HG03108 (cell line): ENCODE data around the gene ACAD8.
A peak's percentile ranks its signal among the peaks of the same experiment; 100 is the strongest.
"Not testable (repeated sequence)": the region's sequence is repeated elsewhere in the genome, so short reads cannot be mapped to it uniquely, and the experiment has no call there.

Experiments used
- ATAC-seq: cut with Tn5 transposase; IDR thresholded peaks from one replicate; pipeline ENCODE4 v1.9.1; 2021; ENCODE audit warnings: moderate library complexity; ENCODE audit not compliant: unreplicated experiment

ACAD8 gene

DNA sequence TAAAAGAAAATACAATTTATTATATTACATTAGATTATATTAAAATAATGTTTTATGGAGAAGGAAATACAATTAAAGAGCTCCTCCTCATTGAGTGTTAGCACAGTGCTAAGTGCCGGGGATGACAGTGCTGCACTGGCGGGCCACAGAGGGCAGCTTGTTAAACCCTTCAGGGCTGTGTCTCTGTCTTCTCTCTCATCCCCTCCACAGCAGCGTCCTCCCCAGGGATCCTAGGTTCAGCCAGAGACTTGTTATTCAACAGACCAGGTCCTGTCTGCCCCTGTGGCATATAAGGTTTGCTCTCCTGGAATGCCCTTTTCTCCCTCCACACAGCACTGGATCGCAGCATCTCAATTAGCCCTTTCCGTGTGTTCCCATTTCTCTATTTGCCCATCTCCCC lies 14.4 kb upstream of the ACAD8 start:
- no peak for ATAC-seq

DNA sequence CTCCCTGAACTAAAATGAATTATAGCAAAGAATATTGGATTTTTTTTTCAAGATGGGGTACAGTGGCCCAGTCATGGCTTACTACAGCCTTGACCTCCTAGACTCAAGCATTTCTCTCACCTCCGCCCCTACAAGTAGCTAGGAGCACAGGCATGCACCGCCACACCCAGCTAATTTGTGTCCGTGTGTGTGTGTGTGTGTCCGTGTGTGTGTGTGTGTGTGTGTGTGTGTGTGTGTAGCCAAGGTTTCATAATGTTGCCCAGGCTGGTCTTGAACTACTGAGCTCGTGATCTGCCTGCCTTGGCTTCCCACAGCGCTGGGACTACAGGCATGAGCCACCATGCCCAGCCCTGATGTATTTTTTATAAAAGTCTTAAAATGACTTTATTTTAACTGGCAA lies 12.8 kb upstream of the ACAD8 start:
- ATAC-seq, result no peak

DNA sequence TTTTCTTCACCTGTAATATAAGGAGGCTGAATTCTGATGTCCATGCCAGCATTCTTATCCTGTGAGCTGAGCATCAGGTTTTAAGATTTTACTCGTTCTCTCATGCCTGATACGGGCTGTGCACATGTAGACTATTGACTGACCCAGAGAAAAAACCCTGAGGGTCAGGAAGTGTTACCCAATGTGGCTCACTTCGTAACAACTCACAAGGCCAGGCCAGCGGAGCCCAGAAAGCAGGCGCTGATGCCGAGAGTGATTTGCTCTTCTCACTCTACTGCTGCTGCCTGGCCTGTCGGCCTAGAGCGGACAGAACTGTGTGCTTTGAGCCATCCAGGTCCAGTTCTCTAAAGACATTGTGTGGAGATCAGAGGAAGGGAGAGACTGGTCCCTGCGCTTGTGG lies 11.0 kb upstream of the ACAD8 start:
- no peak for ATAC-seq

DNA sequence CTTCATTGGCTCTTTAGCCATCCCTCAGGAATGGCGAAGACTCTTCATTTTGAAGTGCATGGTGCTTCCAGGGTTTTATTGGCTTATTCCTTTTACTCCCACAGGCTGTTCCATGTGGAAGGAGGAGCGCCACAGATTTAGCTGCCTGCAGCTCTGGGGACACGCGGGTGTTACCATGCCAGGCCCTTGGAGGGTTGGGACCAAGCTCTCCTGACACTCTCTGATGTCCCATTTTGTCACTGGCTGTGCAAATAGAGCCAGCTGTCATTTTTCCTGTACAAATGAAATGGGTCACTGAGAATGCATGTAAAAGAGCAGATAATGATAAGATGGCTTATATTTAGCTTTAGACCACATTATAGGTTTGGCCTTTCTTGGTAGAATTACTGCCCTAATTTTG lies 9.5 kb upstream of the ACAD8 start:
- no peak for ATAC-seq

DNA sequence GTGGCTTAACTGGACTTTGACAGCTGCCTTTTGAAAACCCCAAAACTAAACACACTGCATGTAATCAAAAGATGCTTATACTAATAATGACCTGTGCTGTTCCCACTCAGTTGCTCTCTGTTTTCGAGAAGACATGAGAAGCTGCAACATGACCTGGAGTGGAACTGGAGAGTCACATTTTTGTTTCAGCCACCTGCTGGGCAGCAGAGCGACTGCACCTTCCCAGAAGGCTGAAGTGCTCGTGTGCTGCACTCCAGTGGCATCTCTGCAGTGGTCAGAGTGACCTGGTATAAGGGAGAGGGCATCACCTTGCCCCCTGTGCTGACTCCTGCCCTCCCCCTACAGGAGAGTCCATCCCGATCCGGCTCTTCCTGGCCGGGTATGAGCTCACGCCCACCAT lies 8.8 kb upstream of the ACAD8 start:
- ATAC-seq, result peak; percentile 55

DNA sequence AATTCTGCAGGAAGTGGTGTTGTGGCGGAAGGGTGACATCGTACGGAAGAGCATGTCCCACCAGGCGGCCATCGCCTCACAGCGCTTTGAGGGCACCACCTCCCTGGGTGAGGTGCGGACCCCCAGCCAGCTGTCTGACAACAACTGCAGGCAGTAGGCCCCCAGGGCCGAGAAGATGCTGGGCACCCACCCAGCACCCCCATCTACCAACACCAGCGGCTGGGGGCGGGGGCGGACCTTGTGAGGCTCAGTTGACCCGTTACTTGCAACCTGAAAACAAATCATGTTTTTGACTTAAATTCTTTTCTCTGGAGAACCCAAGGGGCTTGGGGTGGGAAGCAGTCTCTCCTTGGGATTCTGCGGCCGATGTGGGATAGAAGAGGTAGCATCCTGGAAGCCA lies 7.9 kb upstream of the ACAD8 start:
- no peak for ATAC-seq

DNA sequence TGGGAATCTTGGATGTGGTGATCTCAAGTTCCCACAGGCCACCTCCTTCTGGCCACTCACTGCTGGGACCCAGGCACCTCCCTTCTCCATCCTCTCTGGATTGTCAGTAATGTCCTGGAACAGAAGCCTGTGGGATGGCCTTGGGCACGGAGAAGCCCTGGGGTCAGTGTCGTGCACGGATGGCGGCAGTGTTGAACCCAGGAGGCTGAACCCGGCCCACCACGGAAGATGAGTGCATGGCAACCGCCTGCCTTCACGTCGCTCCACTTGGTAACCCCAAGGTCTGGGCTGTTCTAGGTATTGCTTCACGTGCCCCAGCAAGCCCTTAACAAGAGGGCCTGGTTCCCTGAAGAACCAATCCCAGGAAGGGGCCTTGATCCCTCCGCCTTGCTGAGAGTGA lies 7.3 kb upstream of the ACAD8 start:
- ATAC-seq, result no peak

DNA sequence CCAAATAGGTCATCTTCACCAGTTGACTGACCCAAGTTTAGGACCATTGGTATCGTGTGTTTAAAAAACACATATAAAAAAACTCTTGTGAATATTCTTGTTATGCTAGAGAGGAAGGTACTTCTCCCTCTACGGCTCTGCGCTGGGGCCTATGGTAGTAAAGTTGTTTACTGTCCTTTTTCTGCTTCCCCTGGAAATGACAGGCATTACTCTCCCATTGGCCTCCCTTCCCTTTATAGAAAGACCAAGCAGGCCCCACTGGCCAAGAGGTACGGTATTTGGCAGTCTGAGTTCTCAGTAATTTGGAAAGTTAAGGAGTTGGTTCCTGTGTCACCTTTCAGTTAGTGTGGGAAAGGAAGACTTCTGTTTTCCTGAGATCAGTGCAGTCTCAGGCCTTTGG lies 6.7 kb upstream of the ACAD8 start:
- no peak for ATAC-seq

DNA sequence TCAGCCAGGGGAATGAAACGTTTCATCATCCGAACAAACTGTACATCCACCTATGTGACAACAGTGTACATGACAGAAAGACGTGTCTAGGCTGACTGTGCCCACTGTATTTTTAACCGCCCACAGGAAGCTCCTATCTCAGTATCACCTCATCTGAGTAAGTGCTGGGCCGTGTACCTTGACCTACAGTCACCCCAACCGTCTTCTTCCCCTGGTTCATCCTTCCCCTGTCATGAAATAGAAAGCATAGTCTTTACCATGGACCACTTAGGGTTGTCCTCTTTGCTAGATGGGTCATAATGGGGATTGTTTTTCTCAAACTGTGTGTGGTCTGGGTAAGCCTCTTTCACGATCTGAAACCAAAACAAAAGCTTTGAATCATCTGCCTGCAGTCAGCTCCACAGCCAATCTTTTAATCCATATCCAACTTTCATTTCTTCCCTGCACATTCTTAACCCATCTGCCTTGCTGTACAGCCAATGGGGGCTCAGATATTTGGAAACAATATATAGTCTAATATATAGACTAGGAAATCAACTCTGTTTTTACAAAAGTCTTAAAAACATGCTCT lies 4.4 kb upstream of the ACAD8 start:
- ATAC-seq, result no peak

DNA sequence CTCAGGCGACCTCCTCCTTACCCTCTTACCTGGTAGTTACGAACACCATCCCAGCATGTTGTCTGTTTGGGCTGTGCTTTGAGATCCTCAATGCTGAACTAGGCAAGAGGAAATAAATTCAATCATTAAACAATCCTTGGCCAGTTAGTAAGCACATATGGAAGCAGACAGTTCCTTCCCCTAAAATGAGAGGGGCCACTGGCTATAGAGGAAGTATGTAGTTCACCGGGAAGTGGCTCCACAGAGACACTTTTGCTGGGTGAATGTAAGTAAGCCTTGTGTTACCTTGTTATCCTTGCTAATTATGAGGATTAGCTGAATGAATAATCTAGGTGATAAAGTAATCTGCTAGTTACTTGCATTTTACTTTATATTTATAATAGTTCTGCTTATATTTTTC lies 3.1 kb upstream of the ACAD8 start:
- no peak for ATAC-seq

DNA sequence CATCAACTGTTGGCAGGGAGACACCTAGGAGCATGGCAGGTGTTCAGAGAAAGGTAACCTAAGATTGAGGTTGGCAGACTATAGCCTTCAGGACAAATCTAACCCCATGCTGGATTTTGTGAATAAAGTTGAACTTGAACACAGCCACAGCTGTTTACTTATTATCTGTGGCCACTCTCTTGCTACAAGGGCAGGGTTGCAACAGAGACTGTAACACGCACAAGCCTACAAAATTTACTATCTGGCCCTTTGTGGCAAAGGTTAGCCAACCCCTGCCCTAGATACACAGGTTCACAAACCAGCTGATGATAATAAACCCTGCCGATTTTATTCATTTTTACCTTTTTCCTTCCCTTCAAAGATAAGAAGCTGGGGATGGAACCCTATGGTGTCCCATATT lies 2.7 kb upstream of the ACAD8 start:
- no peak for ATAC-seq

DNA sequence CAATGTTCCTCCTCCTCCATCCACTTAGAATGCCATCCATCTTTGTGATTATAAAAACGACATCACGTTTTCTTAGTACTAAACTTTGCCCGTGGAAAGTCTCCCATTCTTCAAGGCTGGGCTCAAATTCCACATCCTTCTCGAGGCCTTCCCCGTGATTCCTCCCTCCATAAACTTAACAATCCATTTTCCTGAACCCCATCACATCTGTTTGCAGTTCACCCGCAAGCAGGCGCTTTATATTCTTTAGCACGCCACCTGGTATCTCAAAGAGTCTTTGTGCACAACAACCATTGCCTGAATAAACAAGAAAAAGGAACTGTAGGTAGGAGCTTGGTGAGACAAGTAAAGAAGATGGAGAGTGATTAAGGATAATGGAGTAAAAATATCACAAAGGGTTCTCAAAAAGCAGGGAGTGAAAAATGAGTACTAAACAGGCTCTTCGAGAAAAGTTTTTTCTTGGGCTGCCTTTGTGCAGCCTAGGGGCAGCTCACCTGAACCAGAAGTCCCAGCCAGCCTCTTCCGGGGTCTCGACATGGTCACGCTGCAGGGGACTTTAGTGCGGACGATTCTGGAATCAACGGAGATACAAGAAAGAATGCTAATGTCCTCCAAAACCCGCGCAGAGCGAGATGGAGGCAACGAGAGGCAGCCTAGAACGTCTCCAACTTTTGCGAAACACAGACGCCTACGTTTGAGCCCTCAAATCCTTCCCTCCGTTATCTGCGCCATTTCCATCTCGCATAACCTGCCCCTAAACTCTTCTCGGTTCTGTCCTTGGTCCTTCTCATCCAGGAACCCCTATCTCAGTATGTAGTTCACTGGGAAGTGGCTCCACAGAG lies 801 bp upstream of the ACAD8 start:
- ATAC-seq, result peak; percentile 14

DNA sequence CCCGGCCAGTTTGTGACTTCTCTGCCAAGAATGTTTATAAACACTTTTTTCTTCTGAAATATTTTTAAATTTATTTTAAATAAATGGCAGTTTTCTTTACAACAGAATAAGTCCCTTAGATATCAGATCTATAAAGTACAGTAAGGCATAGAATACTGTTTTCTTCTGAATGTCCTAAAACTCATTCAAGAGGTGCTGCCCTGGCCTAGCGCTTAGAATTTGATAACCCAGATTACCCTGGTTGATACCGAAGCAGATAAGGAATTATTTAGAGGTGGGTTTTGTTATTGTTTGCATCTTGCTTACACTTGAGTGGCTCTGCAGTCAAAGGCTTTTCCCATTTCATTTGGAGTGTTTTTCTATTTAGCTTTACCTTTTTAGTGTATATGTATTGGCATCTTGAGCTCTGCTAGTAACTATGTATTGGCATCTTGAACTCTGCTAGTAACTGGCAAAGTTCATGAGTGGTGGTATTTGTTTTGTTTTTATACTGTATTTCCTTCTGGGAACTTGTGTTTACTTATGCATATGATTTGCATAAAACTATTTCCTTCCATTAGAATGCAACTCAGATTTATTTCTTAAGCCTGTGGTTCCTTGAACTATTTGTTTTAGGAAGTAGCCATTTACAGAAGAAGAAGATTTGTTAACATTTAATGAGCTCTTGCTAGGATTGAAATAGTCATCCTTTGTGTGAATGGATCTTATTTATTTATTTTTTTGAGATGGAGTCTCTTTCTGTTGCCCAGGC lies 1.2 kb downstream of the ACAD8 start:
- ATAC-seq, result no peak

DNA sequence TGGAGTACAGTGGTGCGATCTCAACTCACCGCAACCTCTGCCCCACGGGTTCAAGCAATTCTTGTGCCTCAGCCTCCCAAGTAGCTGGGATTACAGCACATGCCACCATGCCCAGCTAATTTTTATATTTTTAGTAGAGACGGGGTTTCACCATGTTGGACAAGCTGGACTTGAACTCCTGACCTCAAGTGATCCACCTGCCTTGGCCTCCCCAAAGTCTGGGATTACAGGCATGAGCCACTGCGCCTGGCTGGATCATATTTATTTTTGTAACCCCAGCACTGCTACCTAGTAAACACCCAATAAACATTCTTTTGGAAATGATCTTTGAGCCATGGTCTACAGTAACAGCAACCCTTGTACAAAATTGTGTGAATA lies 1.8 kb downstream of the ACAD8 start:
- ATAC-seq, result not testable (repeated sequence)

DNA sequence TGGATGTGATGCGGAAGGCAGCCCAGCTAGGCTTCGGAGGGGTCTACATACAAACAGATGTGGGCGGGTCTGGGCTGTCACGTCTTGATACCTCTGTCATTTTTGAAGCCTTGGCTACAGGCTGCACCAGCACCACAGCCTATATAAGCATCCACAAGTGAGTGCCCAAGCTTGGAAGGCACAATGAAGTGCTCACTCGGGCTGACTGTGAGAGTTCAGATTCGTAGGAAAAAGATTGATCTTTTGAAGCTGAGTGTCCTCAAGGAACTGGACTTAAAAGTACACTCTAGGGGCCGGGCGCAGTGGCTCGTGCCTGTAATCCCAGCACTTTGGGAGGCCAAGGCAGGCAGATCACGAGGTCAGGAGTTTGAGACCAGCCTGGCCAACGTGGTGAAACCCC lies 3.7 kb downstream of the ACAD8 start:
- ATAC-seq, result no peak

DNA sequence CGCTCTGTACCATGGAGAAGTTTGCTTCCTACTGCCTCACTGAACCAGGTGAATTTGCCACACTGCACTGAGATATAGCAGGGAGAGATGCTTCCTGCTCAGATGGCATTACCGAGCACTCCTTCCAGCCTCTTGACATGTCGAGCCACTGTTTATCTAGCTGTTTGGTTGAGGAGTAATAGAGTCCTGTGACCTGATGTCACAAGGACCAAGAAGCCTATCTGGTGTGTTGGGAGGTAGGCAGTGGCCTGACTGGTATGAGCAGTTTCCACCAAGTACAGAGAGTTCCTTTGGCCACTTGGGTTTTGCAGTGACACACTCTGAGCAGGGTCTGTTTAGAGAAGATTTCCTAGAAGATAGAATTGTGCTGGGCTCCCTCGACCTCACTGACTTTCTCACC lies 5.2 kb downstream of the ACAD8 start:
- no peak for ATAC-seq

DNA sequence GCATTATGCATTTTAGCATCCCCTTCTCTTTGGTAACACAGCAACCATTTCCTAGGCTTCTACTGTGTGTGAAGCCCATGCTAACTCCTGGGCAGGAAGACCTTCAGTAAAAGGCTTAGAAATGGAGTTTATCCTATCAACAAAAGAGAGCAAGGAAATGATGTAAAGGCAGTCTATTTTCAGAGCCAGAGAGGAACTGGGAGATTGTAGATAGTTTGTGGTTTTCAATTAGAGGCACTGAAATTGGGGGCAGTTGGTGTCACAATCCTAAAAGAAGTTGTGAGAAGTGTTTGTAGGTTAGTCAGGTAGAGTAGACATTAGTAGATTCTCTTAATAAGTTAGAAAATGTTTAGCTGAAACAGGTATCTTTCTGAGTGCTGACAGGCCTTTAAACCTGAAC lies 7.1 kb downstream of the ACAD8 start:
- no peak for ATAC-seq

DNA sequence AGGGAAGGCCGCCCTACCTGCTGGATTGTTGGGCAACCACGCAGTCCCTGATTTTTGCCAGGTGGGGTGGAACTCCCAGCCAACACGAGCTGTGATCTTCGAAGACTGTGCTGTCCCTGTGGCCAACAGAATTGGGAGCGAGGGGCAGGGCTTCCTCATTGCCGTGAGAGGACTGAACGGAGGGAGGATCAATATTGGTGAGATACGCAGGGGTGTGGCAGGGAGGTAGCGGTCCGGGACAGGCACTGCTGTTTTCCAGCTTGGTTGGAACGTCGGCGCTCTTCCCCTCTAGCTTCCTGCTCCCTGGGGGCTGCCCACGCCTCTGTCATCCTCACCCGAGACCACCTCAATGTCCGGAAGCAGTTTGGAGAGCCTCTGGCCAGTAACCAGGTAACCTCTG lies 7.6 kb downstream of the ACAD8 start:
- ATAC-seq, result no peak

DNA sequence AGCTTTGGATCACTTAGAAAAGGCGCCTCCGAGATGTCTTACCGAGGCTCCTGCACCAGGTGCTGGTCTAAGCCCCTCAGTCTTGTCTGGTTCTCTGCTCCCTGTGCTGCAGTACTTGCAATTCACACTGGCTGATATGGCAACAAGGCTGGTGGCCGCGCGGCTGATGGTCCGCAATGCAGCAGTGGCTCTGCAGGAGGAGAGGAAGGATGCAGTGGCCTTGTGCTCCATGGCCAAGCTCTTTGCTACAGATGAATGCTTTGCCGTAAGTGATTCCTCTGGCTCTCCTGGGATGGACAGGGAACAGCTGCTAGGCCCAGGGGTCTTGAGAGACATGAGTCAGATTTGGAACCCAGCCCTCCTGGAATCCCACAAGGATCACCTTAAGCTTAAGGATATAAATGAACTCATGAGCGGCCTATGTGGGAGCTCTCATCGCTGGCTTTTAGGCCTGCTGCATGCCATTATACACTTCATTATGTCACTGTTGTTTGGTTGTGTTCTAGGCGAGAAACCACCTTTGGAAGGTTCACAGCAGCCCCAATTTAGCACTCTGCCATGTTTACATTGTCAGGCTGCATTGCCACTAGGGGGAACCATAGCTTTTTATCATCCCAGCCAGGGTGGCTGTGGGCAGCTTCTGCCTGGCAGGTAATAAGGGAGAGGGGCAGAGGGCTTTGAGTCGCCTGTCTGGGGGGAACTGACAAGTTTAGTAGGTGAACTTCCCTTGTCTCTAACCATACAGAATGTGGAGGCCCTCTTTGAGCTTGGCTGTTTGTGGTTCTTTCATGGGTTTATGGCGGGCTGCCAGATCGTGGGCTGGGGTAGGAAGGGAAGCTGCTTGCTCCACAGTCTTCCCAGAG lies 8.5 kb downstream of the ACAD8 start:
- no peak for ATAC-seq

DNA sequence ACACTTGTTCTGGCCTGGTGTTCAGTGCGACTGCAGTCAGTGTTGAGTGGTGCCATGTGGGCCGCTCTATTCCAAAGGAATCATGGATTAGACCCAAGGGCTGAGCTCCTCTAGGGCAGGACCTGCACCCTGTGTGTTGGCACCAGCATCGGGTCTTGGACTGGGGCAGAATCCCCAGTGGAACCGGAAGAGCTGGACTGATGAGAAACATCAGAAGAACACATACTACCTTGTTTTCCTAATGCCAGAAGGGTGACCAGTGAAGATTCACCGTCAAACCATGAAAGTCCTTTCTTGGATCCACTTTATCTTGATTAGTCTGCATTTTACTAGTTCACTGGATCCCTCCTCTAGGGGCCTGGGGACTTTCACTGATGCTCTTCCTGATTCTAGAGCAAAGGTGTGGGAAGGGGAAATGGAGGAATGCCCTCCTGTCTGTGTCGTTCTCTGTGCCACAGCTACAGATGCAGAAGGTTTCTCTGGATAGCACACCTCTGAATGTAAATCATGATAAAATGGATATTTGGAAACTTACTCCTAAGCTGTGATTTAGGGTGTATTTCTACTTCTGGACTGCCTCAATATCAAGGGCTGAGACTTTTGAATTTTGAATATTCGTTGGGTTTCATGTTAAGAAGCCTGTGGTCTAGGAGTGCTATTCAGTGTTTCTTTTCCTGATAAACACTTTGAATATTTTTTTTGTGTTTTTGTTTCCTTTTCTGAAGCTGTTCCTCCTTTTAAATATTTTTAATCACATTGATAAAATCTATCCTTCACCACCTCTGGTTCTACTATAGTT lies 11.8 kb downstream of the ACAD8 start:
- no peak for ATAC-seq
